Breast epithelium (tissue), 3 donors: ENCODE data around the gene XPO1.

ENCODE experiments used
- POLR2A ChIP-seq: fragments of 450-650 bp; IDR thresholded peaks from one replicate; pipeline ENCODE4 v1.6.1; 2016; ENCODE audit warnings: antibody characterized with exemption, mild to moderate bottlenecking, moderate library complexity
- POLR2AphosphoS5 ChIP-seq, 3 donors: sonication (generic); formaldehyde crosslinking; IDR thresholded peaks; one replicate each; pipeline ENCODE4 v1.6.1; 2017; ENCODE audit warnings: antibody characterized with exemption in 3 of 3
- TF ChIP-seq, protein P1 (sequence below), 3 donors: fragments of 450-650 bp; IDR thresholded peaks; one replicate each; pipeline ENCODE4 v1.5.1; 2016 to 2017; ENCODE audit warnings: antibody characterized with exemption in 3 of 3, mild to moderate bottlenecking in 3 of 3, moderate library complexity in 3 of 3

DNA sequence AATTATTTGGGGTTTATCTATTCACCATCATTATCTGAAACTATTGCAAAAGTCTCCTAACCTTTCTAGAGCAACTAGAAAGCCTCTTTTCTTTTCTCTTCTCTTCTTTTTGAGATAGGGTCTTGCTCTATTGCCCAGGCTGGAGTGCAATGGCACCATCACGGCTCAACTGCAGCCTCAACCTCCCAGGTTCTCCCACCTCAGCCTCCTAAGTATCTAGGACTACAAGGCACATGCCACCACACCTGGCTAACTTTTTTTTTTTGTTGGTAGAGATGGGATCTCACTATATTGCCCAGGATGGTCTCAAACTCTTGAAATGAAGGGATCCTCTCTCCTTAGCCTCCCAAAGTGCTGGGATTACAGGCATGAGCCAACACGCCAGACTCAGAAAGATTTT lies 24.5 kb upstream of the XPO1 start:
- TF ChIP-seq, protein P1, sequence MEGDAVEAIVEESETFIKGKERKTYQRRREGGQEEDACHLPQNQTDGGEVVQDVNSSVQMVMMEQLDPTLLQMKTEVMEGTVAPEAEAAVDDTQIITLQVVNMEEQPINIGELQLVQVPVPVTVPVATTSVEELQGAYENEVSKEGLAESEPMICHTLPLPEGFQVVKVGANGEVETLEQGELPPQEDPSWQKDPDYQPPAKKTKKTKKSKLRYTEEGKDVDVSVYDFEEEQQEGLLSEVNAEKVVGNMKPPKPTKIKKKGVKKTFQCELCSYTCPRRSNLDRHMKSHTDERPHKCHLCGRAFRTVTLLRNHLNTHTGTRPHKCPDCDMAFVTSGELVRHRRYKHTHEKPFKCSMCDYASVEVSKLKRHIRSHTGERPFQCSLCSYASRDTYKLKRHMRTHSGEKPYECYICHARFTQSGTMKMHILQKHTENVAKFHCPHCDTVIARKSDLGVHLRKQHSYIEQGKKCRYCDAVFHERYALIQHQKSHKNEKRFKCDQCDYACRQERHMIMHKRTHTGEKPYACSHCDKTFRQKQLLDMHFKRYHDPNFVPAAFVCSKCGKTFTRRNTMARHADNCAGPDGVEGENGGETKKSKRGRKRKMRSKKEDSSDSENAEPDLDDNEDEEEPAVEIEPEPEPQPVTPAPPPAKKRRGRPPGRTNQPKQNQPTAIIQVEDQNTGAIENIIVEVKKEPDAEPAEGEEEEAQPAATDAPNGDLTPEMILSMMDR (IDR thresholded peaks at IDR 0.05), result no peak
- TF ChIP-seq POLR2AphosphoS5 (IDR thresholded peaks at IDR 0.05) (no peak), POLR2A (no peak)
